Left lung (tissue), 10 donors: Measurements from ENCODE around the gene C14orf180. TPM values are rescaled to one million over a fixed set of nuclear protein-coding genes. Genes with fewer than 3 reads are reported as not detected.
A peak's percentile ranks its signal among the peaks of the same experiment; 100 is the strongest.

Experiments used
- ATAC-seq: fragments of 200-7000 bp; cut with Tn5 transposase; one replicate; pipeline ENCODE4 v1.9.1; 2020; ENCODE audit warnings: moderate library complexity
- DNase-seq, 4 donors: peaks; one replicate each; pipeline ENCODE4 v3.0.0-alpha.2; 2013 to 2020
- H3K27ac ChIP-seq, 2 donors: fragments of 200-600 bp; sonication (generic) in 1 of 2; one replicate each; pipeline versions ENCODE4 v1.5.0 to v1.8.0; 2020 to 2021
- H3K27me3 ChIP-seq, 2 donors: fragments of 200-600 bp; sonication (generic) in 1 of 2; one replicate each; pipeline versions ENCODE4 v1.5.0 to v1.8.0; 2020 to 2021
- H3K36me3 ChIP-seq, 2 donors: fragments of 200-600 bp; sonication (generic) in 1 of 2; one replicate each; pipeline versions ENCODE4 v1.5.0 to v1.8.0; 2020 to 2021
- H3K4me1 ChIP-seq, 2 donors: fragments of 200-600 bp; one replicate each; pipeline ENCODE4 v1.8.0; 2021
- H3K4me3 ChIP-seq, 2 donors: fragments of 200-600 bp; sonication (generic) in 1 of 2; one replicate each; pipeline versions ENCODE4 v1.5.0 to v1.8.0; 2020 to 2021; ENCODE audit warnings: mild to moderate bottlenecking in 1 of 2
- H3K9me3 ChIP-seq, 2 donors: fragments of 200-600 bp; sonication (generic) in 1 of 2; one replicate each; pipeline versions ENCODE4 v1.5.0 to v1.8.0; 2020 to 2021
- CTCF ChIP-seq, 2 donors: fragments of 200-600 bp; sonication (generic) in 1 of 2; IDR thresholded peaks; one replicate each; pipeline versions ENCODE4 v1.5.0 to v1.8.0; 2021; ENCODE audit warnings: antibody characterized with exemption in 2 of 2
- intact Hi-C, 2 donors: fragments of 100-400 bp; cut with DNase I; formaldehyde crosslinking; loops; one replicate each; pipeline versions ENCODE4 v1.11.2 to v1.14.2; 2022
- polyA plus RNA-seq, 6 donors: library from polyadenylated mRNA; unstranded; fragments of 120-200 nt; gene quantifications; one replicate each; pipeline ENCODE4 v1.2.1, GENCODE V29; 2013; ENCODE audit not compliant: insufficient read length in 6 of 6
- total RNA-seq, 2 donors: library from RNA; stranded (reverse); fragmentation: NEBNext Ultra II Directional; extraction: Animal tissue kit (Norgen Biotek cat#: 25700); gene quantifications; one replicate each; pipeline ENCODE4 v1.2.1, GENCODE V29; 2021
- donor health status: DM: no; HTN: yes; CAD: no.
- donor health status: DM: no; HTN: no; CAD: no.

The C14orf180 gene
- total and polyA plus RNA-seq, 8 donors: not detected

- peaks cover 32 to 92% of the 10 kb centered on the region in 2 donors for H3K27me3 ChIP-seq
- DNase-seq: peak in 2 of 4 donors; percentile 22 to 45
Measured at GRCh38 chr14:104602933-104603325, 23.4 kb downstream of the C14orf180 start.

GRCh38 chr14:104603711-104604401, 24.3 kb downstream of the C14orf180 start:
- DNase-seq: peak in 2 of 4 donors; percentile 19 to 75
- intact Hi-C loops: no loop called here
- H3K36me3 ChIP-seq: no peaks in the 10 kb centered on the region
- peaks cover 32 to 82% of the 10 kb centered on the region in 2 donors for H3K27me3 ChIP-seq
- no peak for TF ChIP-seq CTCF (IDR thresholded peaks at IDR 0.05)
- no peak for ATAC-seq
- peaks cover 3 to 5% of the 10 kb centered on the region in 2 donors for H3K4me1 ChIP-seq
- no peak overlapping the region for H3K4me3 ChIP-seq
- H3K27ac ChIP-seq: no peak overlapping the region
- no peaks in the 10 kb centered on the region for H3K9me3 ChIP-seq

More at GRCh38 chr14:104602933-104603325, 23.4 kb downstream of the C14orf180 start:
- no peaks in the 10 kb centered on the region for H3K9me3 ChIP-seq
- intact Hi-C loops: no loop called here
- no peak for TF ChIP-seq CTCF (IDR thresholded peaks at IDR 0.05)
- peaks cover 3 to 5% of the 10 kb centered on the region in 2 donors for H3K4me1 ChIP-seq
- H3K4me3 ChIP-seq: no peak overlapping the region
- H3K36me3 ChIP-seq: no peaks in the 10 kb centered on the region
- H3K27ac ChIP-seq: no peak overlapping the region
- ATAC-seq: no peak

- Histone ChIP-seq H3K9me3 (no peaks in the 10 kb centered on the region), H3K4me3 (no peak within 1 kb of the TSS), H3K27ac (no peak within 1 kb of the TSS), H3K27me3 (peaks cover 32 to 77% of the 10 kb centered on the region in 2 donors), H3K36me3 (no peaks in the 10 kb centered on the region), H3K4me1 (peaks cover 3 to 5% of the 10 kb centered on the region in 2 donors)
- peak; percentile 84 for ATAC-seq
- intact Hi-C loops: no loop called here
- TF ChIP-seq CTCF (IDR thresholded peaks at IDR 0.05): no peak
- DNase-seq: peak; percentile 19 to 75 (median 64)
Measured at GRCh38 chr14:104604458-104605449, 25.2 kb downstream of the C14orf180 start, which contains the start of gene TMEM179. TMEM179 (minus strand) TSS chr14:104604772; CDS start chr14:104604741, 31 bp downstream.

- peaks cover 20 to 41% of the 10 kb centered on the region in 2 donors for H3K27me3 ChIP-seq
- DNase-seq (peak in 1 of 4 donors; percentile 32), ATAC-seq (no peak)
Measured at GRCh38 chr14:104609666-104610065, 30.1 kb downstream of the C14orf180 start.

More at GRCh38 chr14:104609666-104610065, 30.1 kb downstream of the C14orf180 start:
- Histone ChIP-seq H3K27ac (no peak overlapping the region), H3K36me3 (no peaks in the 10 kb centered on the region), H3K9me3 (no peaks in the 10 kb centered on the region), H3K4me3 (no peak overlapping the region), H3K4me1 (no peaks in the 10 kb centered on the region)
- TF ChIP-seq CTCF (IDR thresholded peaks at IDR 0.05): no peak
- intact Hi-C loops: no loop called here
